Stimulated activated CD4-positive, alpha-beta T cell treated with anti-CD3 and anti-CD28 coated beads, Interleukin-15, amount 100 ng/mL, for 48 hours (primary cell): ENCODE measurements around the gene SORCS3.
A peak's percentile ranks its signal among the peaks of the same experiment; 100 is the strongest.

Experiments
- DNase-seq, 2 donors: peaks; one replicate each; pipeline ENCODE4 v3.0.0-alpha.2; 2020; ENCODE audit warnings: low read depth in 2 of 2

SORCS3 gene

GRCh38 chr10:104920476-104920875, 279.4 kb downstream of the SORCS3 start:
- DNase-seq = no peak

DNA sequence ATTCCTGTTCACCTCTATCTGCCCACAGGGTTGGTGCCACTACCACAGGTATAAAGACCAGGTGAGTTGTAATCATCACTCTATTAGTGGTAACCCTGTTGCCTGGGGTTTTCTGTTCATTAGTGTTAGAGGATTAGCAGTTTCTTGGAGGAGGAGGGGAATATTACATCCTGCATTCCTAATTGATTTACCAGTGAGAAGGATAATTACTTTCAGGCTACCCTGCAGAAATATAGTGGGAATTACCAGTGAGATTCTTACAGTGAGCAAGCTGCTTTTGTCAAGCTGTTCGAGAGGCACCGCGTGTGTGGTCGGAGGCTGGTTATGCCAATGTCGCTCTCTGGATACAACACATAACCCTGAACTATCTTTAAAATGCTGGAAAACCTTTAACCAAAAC, 280.7 kb downstream of the SORCS3 start:
- no peak for DNase-seq

GRCh38 chr10:104922810-104923209, 281.7 kb downstream of the SORCS3 start:
- DNase-seq = no peak

DNA sequence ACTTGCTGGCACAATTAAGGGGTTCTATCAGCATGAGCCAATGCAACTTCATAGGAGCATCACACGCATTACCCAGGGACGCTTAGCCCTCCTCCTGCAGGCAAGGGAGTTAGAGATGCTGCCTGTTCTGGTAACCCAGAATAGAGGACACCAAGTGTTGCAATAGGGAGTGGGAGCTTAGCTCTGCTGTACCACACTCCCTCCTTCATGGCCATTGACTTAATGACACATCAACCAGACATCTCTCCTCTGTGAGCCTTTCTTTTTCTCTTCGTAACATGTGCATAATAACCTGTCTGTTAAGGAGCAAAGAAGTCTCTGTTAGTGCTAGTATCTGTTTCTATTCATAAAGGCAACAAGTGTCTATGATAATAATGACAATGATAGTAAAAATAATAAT, 282.4 kb downstream of the SORCS3 start:
- no peak for DNase-seq

GRCh38 chr10:104924101-104924795, 283.2 kb downstream of the SORCS3 start:
- no peak for DNase-seq

- DNase-seq = peak; percentile 2 to 7
These were observed 284.3 kb downstream of the SORCS3 start for GRCh38 chr10:104925232-104925851.

GRCh38 chr10:104928734-104929133, 287.6 kb downstream of the SORCS3 start:
- no peak for DNase-seq

DNA sequence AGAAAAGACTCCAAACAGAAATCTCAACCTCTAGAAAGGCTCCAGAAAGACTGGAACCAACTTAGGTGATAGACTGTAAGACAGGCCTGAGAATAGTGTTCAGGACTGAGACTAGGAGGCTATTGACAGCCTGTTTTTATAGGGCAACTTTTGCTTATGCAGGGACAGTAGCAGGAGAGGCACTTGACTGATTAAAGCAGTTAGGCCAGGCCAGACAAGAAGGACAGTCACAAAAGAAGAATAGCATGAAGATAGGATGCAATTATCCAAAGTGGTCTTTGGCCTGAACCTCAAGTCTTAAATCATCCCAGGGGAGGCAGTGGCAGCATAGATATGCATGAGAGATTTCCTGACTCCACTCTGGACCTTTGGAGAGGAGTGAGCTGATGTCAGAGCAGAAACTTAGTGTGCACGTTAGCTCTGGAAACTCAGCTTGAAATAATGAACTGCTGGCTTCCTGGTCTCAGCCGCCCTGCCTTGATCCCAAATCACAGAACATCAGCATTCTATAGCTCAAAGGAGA, 290.6 kb downstream of the SORCS3 start:
- DNase-seq = no peak

DNA sequence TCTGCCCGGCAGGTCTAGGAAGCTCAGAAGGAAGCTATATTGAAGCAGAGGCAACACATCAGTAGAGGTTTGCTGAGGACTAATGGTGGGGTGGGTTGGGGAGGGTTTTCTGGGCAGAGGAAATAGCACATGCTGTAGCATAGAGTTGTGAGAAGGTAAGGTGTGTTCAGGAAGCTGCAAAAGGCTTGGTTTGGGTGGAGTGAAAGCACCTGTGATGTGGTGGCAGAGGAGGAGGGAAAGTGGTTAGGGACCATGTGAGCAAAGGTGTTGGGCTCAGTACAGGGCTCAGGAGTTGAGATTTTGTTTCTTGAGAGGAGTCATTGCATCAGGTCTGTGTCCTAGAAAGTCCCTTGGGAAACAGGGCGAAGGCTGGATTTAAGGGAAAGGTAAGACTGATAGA, 294.6 kb downstream of the SORCS3 start:
- no peak for DNase-seq

GRCh38 chr10:104937567-104937966, 296.5 kb downstream of the SORCS3 start:
- no peak for DNase-seq

- no peak for DNase-seq
These were observed 296.9 kb downstream of the SORCS3 start for GRCh38 chr10:104938031-104938430.

DNA sequence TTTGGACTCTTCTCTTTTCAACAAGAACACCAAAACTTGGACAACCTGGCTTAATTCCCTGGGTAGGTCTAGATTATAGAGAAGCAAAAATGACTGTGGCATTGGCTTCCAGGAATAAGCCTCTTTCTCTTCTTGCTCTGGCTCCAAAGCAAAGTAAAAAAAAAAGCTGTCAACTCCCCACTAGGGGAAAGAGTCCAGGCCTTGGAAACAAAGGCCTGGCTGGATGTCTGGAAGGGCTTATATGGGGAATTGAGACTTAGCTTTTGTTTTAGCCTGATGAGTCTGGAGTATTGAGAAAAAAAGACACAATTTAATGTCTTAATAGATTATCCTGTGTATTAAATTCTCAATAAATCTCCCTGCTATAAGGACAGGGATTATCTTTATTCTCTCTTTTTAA, 300.6 kb downstream of the SORCS3 start:
- no peak for DNase-seq

- DNase-seq = no peak
These were observed 306.2 kb downstream of the SORCS3 start for GRCh38 chr10:104947314-104947713.

- DNase-seq = no peak
These were observed 316.2 kb downstream of the SORCS3 start for GRCh38 chr10:104957178-104957841.

DNA sequence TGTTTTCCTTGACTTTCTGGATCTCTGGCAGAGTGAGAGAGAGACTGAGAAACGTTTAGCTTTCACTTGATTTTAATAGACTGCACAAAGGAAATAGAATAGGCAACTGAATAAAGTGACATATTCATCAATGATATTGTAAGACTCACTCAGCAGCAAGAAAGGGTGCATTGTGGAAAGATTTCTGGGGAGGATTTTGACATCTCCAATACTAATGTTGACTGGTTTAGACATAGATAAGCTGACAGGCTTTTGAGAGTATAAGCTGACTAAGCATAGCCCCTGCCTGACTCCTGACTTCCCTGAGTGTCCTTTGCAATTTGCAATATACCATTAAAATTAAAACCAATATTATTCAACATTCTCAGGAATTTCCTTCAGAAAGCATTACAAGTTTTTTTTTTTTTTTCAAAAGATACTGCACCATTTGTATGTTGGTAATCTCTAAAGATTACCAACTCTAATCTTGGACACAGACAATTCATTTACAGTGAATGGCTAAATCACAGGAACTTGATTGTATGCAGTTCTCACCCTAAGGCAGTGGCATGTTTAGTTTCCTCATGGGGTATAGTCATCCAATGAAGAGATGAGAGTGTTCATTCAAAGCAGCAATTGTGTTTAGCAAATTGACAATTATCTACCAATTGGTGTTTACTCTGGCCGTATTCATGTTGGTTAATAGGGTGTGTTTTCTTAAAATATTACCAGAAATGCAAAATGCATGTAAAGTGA, 325.6 kb downstream of the SORCS3 start:
- no peak for DNase-seq

GRCh38 chr10:104980368-104980767, 339.3 kb downstream of the SORCS3 start:
- no peak for DNase-seq

DNA sequence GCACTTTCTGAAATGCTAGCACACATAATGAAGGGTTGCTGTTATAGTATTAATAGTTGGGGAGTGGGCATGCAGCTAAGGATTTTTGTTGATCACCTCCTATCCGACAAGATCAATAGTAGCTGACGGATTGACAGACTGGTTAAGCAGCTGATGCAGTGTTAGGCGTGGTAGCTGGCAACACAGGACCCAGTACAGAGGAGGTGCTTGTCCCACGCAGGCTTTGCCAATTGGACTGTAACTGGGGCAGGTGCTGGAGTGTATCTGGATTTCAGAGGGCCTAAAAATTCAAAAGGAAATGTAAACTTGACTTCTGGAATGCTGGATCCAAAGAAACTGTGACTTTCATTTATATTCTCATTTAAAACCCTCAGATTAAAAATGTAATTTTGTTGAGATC, 340.9 kb downstream of the SORCS3 start:
- no peak for DNase-seq

GRCh38 chr10:104988686-104989085, 347.6 kb downstream of the SORCS3 start:
- no peak for DNase-seq

DNA sequence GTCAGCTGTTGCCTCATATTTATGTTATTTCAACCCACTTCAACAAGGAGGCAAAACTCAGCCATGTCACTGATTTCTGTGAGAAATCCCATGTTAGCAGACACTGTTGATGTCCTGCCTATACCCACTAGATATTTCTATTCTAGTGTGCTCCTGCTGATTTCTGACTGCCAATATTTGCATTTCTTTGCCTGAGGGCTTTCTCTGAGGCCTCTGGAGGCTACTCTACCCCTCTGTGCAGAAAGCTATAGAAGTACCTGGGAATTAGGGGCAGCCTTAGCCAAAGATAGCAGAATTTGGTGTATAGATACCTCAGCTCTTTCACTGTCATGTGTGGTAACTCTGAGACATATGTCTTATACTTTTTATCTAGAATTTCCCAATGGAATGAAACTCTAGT, 348.8 kb downstream of the SORCS3 start:
- DNase-seq = no peak

GRCh38 chr10:104993085-104993484, 352.0 kb downstream of the SORCS3 start:
- DNase-seq = no peak

- no peak for DNase-seq
These were observed 360.2 kb downstream of the SORCS3 start for GRCh38 chr10:105001269-105001668.

- no peak for DNase-seq
These were observed 369.5 kb downstream of the SORCS3 start for GRCh38 chr10:105010411-105011121.
